Measurements from ENCODE around the gene L3MBTL3.

GRCh38 chr6:130020073-130020906, 1.9 kb downstream of the L3MBTL3 start:
- TF ChIP-seq CTCF (IDR thresholded peaks at IDR 0.05) (no peak), POLR2A (IDR thresholded peaks at IDR 0.05; ENCODE audit: low read length) (no peak), BCL3 (IDR thresholded peaks at IDR 0.05) (no peak), MAX (IDR thresholded peaks at IDR 0.05) (no peak), RAD21 (conservative IDR thresholded peaks at IDR 0.05 in 1 of 2, IDR thresholded peaks at IDR 0.05 in 1 of 2) (no peak), SREBF2 (IDR thresholded peaks at IDR 0.05) (no peak)
- TF ChIP-seq, protein P1, sequence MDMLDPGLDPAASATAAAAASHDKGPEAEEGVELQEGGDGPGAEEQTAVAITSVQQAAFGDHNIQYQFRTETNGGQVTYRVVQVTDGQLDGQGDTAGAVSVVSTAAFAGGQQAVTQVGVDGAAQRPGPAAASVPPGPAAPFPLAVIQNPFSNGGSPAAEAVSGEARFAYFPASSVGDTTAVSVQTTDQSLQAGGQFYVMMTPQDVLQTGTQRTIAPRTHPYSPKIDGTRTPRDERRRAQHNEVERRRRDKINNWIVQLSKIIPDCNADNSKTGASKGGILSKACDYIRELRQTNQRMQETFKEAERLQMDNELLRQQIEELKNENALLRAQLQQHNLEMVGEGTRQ (IDR thresholded peaks at IDR 0.05), result no peak

All from A549 (cell line).